ENCODE data around the gene CNNM4.

Gene CNNM4

DNA sequence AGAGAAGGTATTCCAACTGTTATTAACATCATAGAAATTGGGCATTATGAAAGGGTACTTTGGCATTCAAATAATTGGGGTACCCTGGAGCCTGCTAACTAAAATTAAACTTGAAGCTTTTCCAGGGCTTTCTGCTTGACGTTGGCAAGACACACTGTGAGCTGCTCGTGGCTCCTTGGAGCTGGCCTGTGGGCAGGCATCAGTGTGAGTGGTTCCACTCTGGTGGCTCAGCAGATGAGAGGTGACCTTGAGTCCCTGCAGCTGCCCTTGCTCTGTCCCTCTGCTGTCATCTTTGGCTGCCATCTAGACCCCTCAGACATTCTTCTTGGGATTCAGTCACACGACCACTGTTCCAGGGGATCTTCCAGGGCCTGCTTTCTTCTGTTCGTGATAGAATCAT, 62.1 kb downstream of the CNNM4 start:
- ChIA-PET CTCF (interaction anchor here (2.3 kb wide), 1 partner anchor 36 kb away, joined by 9 read pairs; the partner anchor contains the start of gene ANKRD39), POLR2A (no interaction called here)
- peaks cover 19% of the 10 kb centered on the region for H3K4me1 ChIP-seq (ENCODE audit: control insufficient read depth, insufficient read depth, low read length)

DNA sequence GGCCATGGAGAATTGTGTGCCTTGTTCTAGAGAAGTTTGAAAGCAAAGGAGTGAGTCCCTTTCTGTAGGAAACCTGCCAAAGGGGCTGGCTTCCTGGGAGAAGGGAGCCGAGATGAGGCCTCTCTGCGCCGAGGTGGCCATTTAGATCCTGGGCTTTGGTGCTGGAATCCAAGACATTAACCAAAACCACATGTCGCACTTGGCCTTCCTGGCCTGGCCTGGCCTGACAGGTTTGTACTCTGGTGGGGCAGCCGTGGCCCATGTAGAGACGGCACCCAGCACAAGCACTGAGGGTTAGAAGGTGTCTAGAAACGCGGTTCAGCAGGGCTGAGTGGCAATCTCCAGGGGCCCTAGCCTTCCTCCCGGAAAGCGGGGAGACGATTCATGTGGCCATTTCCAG, 62.5 kb downstream of the CNNM4 start:
- no peaks in the 10 kb centered on the region for H3K9me3 ChIP-seq (ENCODE audit: control insufficient read depth, insufficient read depth, low read depth, low read length)
- peaks cover 16% of the 10 kb centered on the region for H3K4me1 ChIP-seq (ENCODE audit: control insufficient read depth, insufficient read depth, low read length)
- POLR2A ChIA-PET: no interaction called here
- no peak overlapping the region for H3K27ac ChIP-seq (ENCODE audit: extremely low read depth, low read depth, low read length)
- H3K4me3 ChIP-seq (ENCODE audit: low read depth, low read length): no peak overlapping the region
- CTCF ChIA-PET: no interaction called here
- H3K36me3 ChIP-seq (ENCODE audit: control insufficient read depth in 2 of 2, insufficient read depth in 1 of 2, low read length in 2 of 2): peaks cover 18 to 72% of the 10 kb centered on the region in 2 experiments
- no peak for TF ChIP-seq ZNF221 (tag by site-specific recombination; IDR thresholded peaks at IDR 0.05; ENCODE audit: borderline replicate concordance)
- TF ChIP-seq ZNF362 (tag by site-specific recombination; IDR thresholded peaks at IDR 0.05): no peak
- TF ChIP-seq ZNF830 (tag by site-specific recombination; IDR thresholded peaks at IDR 0.05; ENCODE audit: low read depth): no peak
- TF ChIP-seq IKZF3 (tag by site-specific recombination; IDR thresholded peaks at IDR 0.05): no peak
- TF ChIP-seq, protein P1, sequence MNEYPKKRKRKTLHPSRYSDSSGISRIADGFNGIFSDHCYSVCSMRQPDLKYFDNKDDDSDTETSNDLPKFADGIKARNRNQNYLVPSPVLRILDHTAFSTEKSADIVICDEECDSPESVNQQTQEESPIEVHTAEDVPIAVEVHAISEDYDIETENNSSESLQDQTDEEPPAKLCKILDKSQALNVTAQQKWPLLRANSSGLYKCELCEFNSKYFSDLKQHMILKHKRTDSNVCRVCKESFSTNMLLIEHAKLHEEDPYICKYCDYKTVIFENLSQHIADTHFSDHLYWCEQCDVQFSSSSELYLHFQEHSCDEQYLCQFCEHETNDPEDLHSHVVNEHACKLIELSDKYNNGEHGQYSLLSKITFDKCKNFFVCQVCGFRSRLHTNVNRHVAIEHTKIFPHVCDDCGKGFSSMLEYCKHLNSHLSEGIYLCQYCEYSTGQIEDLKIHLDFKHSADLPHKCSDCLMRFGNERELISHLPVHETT (tag by site-specific recombination; IDR thresholded peaks at IDR 0.05): no peak
- TF ChIP-seq FEZF1 (tag by site-specific recombination; IDR thresholded peaks at IDR 0.05): no peak
- no peak for TF ChIP-seq ZFP37 (tag by site-specific recombination; IDR thresholded peaks at IDR 0.05)

More for the DNA sequence above, 62.1 kb downstream of the CNNM4 start:
- TF ChIP-seq ZNF202 (tag by site-specific recombination; IDR thresholded peaks at IDR 0.05; ENCODE audit: borderline replicate concordance): no peak
- TF ChIP-seq ZNF624 (tag by site-specific recombination; IDR thresholded peaks at IDR 0.05): no peak
- TF ChIP-seq ZNF558 (tag by site-specific recombination; IDR thresholded peaks at IDR 0.05): no peak
- TF ChIP-seq, protein P2, sequence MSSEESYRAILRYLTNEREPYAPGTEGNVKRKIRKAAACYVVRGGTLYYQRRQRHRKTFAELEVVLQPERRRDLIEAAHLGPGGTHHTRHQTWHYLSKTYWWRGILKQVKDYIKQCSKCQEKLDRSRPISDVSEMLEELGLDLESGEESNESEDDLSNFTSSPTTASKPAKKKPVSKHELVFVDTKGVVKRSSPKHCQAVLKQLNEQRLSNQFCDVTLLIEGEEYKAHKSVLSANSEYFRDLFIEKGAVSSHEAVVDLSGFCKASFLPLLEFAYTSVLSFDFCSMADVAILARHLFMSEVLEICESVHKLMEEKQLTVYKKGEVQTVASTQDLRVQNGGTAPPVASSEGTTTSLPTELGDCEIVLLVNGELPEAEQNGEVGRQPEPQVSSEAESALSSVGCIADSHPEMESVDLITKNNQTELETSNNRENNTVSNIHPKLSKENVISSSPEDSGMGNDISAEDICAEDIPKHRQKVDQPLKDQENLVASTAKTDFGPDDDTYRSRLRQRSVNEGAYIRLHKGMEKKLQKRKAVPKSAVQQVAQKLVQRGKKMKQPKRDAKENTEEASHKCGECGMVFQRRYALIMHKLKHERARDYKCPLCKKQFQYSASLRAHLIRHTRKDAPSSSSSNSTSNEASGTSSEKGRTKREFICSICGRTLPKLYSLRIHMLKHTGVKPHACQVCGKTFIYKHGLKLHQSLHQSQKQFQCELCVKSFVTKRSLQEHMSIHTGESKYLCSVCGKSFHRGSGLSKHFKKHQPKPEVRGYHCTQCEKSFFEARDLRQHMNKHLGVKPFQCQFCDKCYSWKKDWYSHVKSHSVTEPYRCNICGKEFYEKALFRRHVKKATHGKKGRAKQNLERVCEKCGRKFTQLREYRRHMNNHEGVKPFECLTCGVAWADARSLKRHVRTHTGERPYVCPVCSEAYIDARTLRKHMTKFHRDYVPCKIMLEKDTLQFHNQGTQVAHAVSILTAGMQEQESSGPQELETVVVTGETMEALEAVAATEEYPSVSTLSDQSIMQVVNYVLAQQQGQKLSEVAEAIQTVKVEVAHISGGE (tag by site-specific recombination; conservative IDR thresholded peaks at IDR 0.05; ENCODE audit: low read depth): no peak
- no peak for TF ChIP-seq KLF10 (tag by site-specific recombination; IDR thresholded peaks at IDR 0.05)
- no peak for TF ChIP-seq ZNF423 (tag by site-specific recombination; IDR thresholded peaks at IDR 0.05)
- no peak for TF ChIP-seq MYNN (tag by site-specific recombination; IDR thresholded peaks at IDR 0.05; ENCODE audit: borderline replicate concordance)
- TF ChIP-seq ZSCAN23 (tag by site-specific recombination; IDR thresholded peaks at IDR 0.05): no peak
- no peak for TF ChIP-seq ZNF707 (tag by site-specific recombination; IDR thresholded peaks at IDR 0.05)
- no peak for TF ChIP-seq ZNF341 (tag by site-specific recombination; IDR thresholded peaks at IDR 0.05; ENCODE audit: low read depth)
- TF ChIP-seq ZSCAN4 (tag by site-specific recombination; IDR thresholded peaks at IDR 0.05): no peak
- TF ChIP-seq ZNF146 (tag by site-specific recombination; IDR thresholded peaks at IDR 0.05): no peak
- TF ChIP-seq ZNF776 (tag by site-specific recombination; IDR thresholded peaks at IDR 0.05; ENCODE audit: borderline replicate concordance): no peak
- TF ChIP-seq ZNF362 (tag by site-specific recombination; IDR thresholded peaks at IDR 0.05): no peak
- TF ChIP-seq ZNF302 (tag by site-specific recombination; IDR thresholded peaks at IDR 0.05; ENCODE audit: low read depth): no peak
- no peak for TF ChIP-seq REPIN1 (tag by site-specific recombination; IDR thresholded peaks at IDR 0.05; ENCODE audit: low read depth)
- no peak for TF ChIP-seq ZNF544 (tag by site-specific recombination; IDR thresholded peaks at IDR 0.05)
- TF ChIP-seq PRDM6 (tag by site-specific recombination; IDR thresholded peaks at IDR 0.05): no peak
- no peaks in the 10 kb centered on the region for H3K9me3 ChIP-seq (ENCODE audit: control insufficient read depth, insufficient read depth, low read depth, low read length)
- no peak overlapping the region for H3K27ac ChIP-seq (ENCODE audit: extremely low read depth, low read depth, low read length)
- H3K4me3 ChIP-seq (ENCODE audit: low read depth, low read length): no peak overlapping the region
- peaks cover 21 to 68% of the 10 kb centered on the region in 2 experiments for H3K36me3 ChIP-seq (ENCODE audit: control insufficient read depth in 2 of 2, insufficient read depth in 1 of 2, low read length in 2 of 2)
